ENCODE results near the gene FREM2.

DNA sequence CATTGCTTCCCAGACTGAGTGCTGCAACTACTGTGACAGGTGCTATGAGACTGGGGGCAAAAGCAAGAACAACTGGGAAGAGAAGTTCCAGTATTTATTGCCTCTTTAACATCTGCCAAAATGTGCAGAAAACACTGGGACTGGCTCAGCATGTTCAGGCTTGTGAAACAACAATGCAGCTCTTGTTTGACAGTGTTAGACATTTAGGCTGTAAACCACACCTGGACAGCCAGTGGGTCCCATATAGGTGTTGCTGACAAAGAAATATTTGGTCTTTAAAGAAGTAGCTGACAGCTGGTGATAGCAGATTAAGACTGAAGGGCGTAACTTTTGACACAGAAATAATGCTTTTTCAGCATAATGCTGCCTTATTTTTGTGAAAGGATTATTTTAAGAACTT is 215.7 kb downstream of the FREM2 start:
- TF ChIP-seq, protein P1, sequence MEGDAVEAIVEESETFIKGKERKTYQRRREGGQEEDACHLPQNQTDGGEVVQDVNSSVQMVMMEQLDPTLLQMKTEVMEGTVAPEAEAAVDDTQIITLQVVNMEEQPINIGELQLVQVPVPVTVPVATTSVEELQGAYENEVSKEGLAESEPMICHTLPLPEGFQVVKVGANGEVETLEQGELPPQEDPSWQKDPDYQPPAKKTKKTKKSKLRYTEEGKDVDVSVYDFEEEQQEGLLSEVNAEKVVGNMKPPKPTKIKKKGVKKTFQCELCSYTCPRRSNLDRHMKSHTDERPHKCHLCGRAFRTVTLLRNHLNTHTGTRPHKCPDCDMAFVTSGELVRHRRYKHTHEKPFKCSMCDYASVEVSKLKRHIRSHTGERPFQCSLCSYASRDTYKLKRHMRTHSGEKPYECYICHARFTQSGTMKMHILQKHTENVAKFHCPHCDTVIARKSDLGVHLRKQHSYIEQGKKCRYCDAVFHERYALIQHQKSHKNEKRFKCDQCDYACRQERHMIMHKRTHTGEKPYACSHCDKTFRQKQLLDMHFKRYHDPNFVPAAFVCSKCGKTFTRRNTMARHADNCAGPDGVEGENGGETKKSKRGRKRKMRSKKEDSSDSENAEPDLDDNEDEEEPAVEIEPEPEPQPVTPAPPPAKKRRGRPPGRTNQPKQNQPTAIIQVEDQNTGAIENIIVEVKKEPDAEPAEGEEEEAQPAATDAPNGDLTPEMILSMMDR (conservative IDR thresholded peaks at IDR 0.05; ENCODE audit: low read depth in 2 of 2) = no peak
- TF ChIP-seq, protein P2, sequence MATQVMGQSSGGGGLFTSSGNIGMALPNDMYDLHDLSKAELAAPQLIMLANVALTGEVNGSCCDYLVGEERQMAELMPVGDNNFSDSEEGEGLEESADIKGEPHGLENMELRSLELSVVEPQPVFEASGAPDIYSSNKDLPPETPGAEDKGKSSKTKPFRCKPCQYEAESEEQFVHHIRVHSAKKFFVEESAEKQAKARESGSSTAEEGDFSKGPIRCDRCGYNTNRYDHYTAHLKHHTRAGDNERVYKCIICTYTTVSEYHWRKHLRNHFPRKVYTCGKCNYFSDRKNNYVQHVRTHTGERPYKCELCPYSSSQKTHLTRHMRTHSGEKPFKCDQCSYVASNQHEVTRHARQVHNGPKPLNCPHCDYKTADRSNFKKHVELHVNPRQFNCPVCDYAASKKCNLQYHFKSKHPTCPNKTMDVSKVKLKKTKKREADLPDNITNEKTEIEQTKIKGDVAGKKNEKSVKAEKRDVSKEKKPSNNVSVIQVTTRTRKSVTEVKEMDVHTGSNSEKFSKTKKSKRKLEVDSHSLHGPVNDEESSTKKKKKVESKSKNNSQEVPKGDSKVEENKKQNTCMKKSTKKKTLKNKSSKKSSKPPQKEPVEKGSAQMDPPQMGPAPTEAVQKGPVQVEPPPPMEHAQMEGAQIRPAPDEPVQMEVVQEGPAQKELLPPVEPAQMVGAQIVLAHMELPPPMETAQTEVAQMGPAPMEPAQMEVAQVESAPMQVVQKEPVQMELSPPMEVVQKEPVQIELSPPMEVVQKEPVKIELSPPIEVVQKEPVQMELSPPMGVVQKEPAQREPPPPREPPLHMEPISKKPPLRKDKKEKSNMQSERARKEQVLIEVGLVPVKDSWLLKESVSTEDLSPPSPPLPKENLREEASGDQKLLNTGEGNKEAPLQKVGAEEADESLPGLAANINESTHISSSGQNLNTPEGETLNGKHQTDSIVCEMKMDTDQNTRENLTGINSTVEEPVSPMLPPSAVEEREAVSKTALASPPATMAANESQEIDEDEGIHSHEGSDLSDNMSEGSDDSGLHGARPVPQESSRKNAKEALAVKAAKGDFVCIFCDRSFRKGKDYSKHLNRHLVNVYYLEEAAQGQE (IDR thresholded peaks at IDR 0.05; ENCODE audit: unreplicated experiment) = no peak

Measured in GM23338 (cell line).